ENCODE results near the gene KDM7A.

- TF ChIP-seq CTCF (IDR thresholded peaks at IDR 0.05) (no peak), ZFX (IDR thresholded peaks at IDR 0.05; ENCODE audit: borderline replicate concordance) (no peak)
Observed at GRCh38 chr7:140200061-140200989, 23.5 kb upstream of the KDM7A start.

Data from 22Rv1 (cell line).